Endometrium (tissue), 2 donors: Measurements from ENCODE around the gene RDH11.
A peak's percentile ranks its signal among the peaks of the same experiment; 100 is the strongest.
"Not testable (repeated sequence)": the region's sequence is repeated elsewhere in the genome, so short reads cannot be mapped to it uniquely, and the experiment has no call there.

ENCODE experiments used
- FAIRE-seq: peaks from 2 replicates; lab custom pipeline; 2012; peaks lifted over from hg19 to GRCh38; lab: Jason Lieb, UNC
- donor health status: control.
- donor health status: control.

Gene RDH11

GRCh38 chr14:67695394-67695949, at the start of gene RDH11:
RDH11 (minus strand) TSS chr14:67695764; CDS start chr14:67695703, 61 bp downstream.
- peak; percentile 23 for FAIRE-seq

GRCh38 chr14:67744046-67744445, 48.5 kb upstream of the RDH11 start:
- no peak for FAIRE-seq

GRCh38 chr14:67738740-67739504, 43.4 kb upstream of the RDH11 start:
- no peak for FAIRE-seq

GRCh38 chr14:67736771-67737170, 41.2 kb upstream of the RDH11 start:
- no peak for FAIRE-seq

GRCh38 chr14:67735336-67736147, 40.0 kb upstream of the RDH11 start:
- no peak for FAIRE-seq

- FAIRE-seq: no peak
These were observed 39.1 kb upstream of the RDH11 start for GRCh38 chr14:67734675-67735074.

- no peak for FAIRE-seq
These were observed 38.1 kb upstream of the RDH11 start for GRCh38 chr14:67733616-67734015.

- FAIRE-seq: no peak
These were observed 33.7 kb upstream of the RDH11 start for GRCh38 chr14:67729072-67729885.

- FAIRE-seq: no peak
These were observed 32.7 kb upstream of the RDH11 start for GRCh38 chr14:67728258-67728657.

- no peak for FAIRE-seq
These were observed 31.8 kb upstream of the RDH11 start for GRCh38 chr14:67727361-67727760.

- no peak for FAIRE-seq
These were observed 29.6 kb upstream of the RDH11 start for GRCh38 chr14:67725171-67725570.

GRCh38 chr14:67722293-67722692, 26.7 kb upstream of the RDH11 start:
- no peak for FAIRE-seq

GRCh38 chr14:67721875-67722274, 26.3 kb upstream of the RDH11 start:
- no peak for FAIRE-seq

GRCh38 chr14:67719866-67720265, 24.3 kb upstream of the RDH11 start:
- FAIRE-seq: no peak

- not testable (repeated sequence) for FAIRE-seq
These were observed 23.8 kb upstream of the RDH11 start for GRCh38 chr14:67719385-67719784.

- no peak for FAIRE-seq
These were observed 22.7 kb upstream of the RDH11 start for GRCh38 chr14:67718265-67718664.

- no peak for FAIRE-seq
These were observed 21.5 kb upstream of the RDH11 start for GRCh38 chr14:67717048-67717447.

- no peak for FAIRE-seq
These were observed 14.6 kb upstream of the RDH11 start for GRCh38 chr14:67710209-67710608.

- not testable (repeated sequence) for FAIRE-seq
These were observed 14.2 kb upstream of the RDH11 start for GRCh38 chr14:67709796-67710195.

- not testable (repeated sequence) for FAIRE-seq
These were observed 13.8 kb upstream of the RDH11 start for GRCh38 chr14:67709346-67709745.

- FAIRE-seq: no peak
These were observed 9.6 kb upstream of the RDH11 start for GRCh38 chr14:67705211-67705610.

GRCh38 chr14:67704484-67705089, 9.0 kb upstream of the RDH11 start:
- no peak for FAIRE-seq
